HFF-Myc (cell line): ENCODE results near the gene FNDC3A.

Experiments used
- DNase-seq: peaks from one replicate; pipeline ENCODE4 v3.0.0-alpha.2; 2011; ENCODE audit warnings: low read depth; ENCODE audit errors: extremely low read depth
- H3K4me3 ChIP-seq: replicated peaks from 2 replicates; pipeline ENCODE4 v1.5.1; 2011; ENCODE audit warnings: low read depth, mild to moderate bottlenecking, control low read depth, low read length
- CTCF ChIP-seq: IDR thresholded peaks from 2 replicates; pipeline ENCODE4 v1.5.1; 2012; ENCODE audit warnings: mild to moderate bottlenecking, low read depth, low read length, control low read depth; ENCODE audit errors: missing control alignments

The FNDC3A gene

GRCh38 chr13:49247643-49248621 lies 272.2 kb downstream of the FNDC3A start, which contains the start of gene CDADC1:
Gene CDADC1 (plus strand): TSS chr13:49247925. CDS start chr13:49248038, 113 bp downstream.
- no peak for TF ChIP-seq CTCF
- peak within 1 kb of the TSS; percentile 90 for H3K4me3 ChIP-seq
- DNase-seq, result peak; percentile 79

- peak overlapping the region; percentile 90 for H3K4me3 ChIP-seq
- peak; percentile 15 for TF ChIP-seq CTCF
- DNase-seq, result no peak
Measured at GRCh38 chr13:49248622-49249002, 272.9 kb downstream of the FNDC3A start.

GRCh38 chr13:49251326-49251725 lies 275.6 kb downstream of the FNDC3A start:
- DNase-seq, result no peak
- H3K4me3 ChIP-seq, result no peak overlapping the region
- TF ChIP-seq CTCF, result no peak

- no peak for TF ChIP-seq CTCF
- H3K4me3 ChIP-seq, result no peak overlapping the region
- DNase-seq, result no peak
Measured at GRCh38 chr13:49253310-49253709, 277.6 kb downstream of the FNDC3A start.

GRCh38 chr13:49254007-49254406 lies 278.3 kb downstream of the FNDC3A start:
- no peak overlapping the region for H3K4me3 ChIP-seq
- no peak for TF ChIP-seq CTCF
- DNase-seq, result no peak

GRCh38 chr13:49256841-49257240 lies 281.1 kb downstream of the FNDC3A start:
- no peak for DNase-seq
- no peak for TF ChIP-seq CTCF
- no peak overlapping the region for H3K4me3 ChIP-seq
